ENCODE data around the gene AOAH. TPM values are rescaled to one million over a fixed set of nuclear protein-coding genes. Genes with fewer than 3 reads are reported as not detected.
"Not testable (repeated sequence)": the region's sequence is repeated elsewhere in the genome, so short reads cannot be mapped to it uniquely, and the experiment has no call there.

AOAH gene
- total RNA-seq, 1 experiment from 2014 or later = not detected

- CTCF ChIA-PET = no interaction called here
- no peaks in the 10 kb centered on the region for H3K9me3 ChIP-seq (ENCODE audit: low read depth, low read length, poor library complexity, severe bottlenecking)
- intact Hi-C loops (cut with micrococcal nuclease; ENCODE audit: unreplicated experiment) = no loop called here
These were observed 16.4 kb downstream of the AOAH start for GRCh38 chr7:36707898-36708297.

GRCh38 chr7:36707465-36707864 lies 16.8 kb downstream of the AOAH start:
- DNase-seq (ENCODE audit: low spot score) = no peak
- intact Hi-C loops (cut with micrococcal nuclease; ENCODE audit: unreplicated experiment) = no loop called here
- POLR2A ChIA-PET (ENCODE audit: low non-redundant PET) = no interaction called here

More at GRCh38 chr7:36707898-36708297, 16.4 kb downstream of the AOAH start:
- BruUV-seq (replicated peaks) = no TSS peak
- H3K27me3 ChIP-seq (replicated peaks; ENCODE audit: insufficient read depth, low read depth, low read length, poor library complexity) = peaks cover 14% of the 10 kb centered on the region
- no peaks in the 10 kb centered on the region for H3K4me1 ChIP-seq (ENCODE audit: insufficient read depth, low read length, poor library complexity, severe bottlenecking)
- H3K4me3 ChIP-seq (ENCODE audit: low read depth, low read length, poor library complexity, severe bottlenecking) = no peak overlapping the region
- POLR2A ChIA-PET (ENCODE audit: low non-redundant PET) = no interaction called here
- H3K36me3 ChIP-seq (ENCODE audit: insufficient read depth, low read length, poor library complexity, severe bottlenecking) = no peaks in the 10 kb centered on the region
- DNase-seq (ENCODE audit: low spot score) = no peak
- TF ChIP-seq EZH2 (IDR thresholded peaks at IDR 0.05; ENCODE audit: borderline replicate concordance, low read depth, low read length, poor library complexity, severe bottlenecking) = no peak
- TF ChIP-seq, protein P1, sequence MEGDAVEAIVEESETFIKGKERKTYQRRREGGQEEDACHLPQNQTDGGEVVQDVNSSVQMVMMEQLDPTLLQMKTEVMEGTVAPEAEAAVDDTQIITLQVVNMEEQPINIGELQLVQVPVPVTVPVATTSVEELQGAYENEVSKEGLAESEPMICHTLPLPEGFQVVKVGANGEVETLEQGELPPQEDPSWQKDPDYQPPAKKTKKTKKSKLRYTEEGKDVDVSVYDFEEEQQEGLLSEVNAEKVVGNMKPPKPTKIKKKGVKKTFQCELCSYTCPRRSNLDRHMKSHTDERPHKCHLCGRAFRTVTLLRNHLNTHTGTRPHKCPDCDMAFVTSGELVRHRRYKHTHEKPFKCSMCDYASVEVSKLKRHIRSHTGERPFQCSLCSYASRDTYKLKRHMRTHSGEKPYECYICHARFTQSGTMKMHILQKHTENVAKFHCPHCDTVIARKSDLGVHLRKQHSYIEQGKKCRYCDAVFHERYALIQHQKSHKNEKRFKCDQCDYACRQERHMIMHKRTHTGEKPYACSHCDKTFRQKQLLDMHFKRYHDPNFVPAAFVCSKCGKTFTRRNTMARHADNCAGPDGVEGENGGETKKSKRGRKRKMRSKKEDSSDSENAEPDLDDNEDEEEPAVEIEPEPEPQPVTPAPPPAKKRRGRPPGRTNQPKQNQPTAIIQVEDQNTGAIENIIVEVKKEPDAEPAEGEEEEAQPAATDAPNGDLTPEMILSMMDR (conservative IDR thresholded peaks at IDR 0.05; ENCODE audit: low read depth, low read length) = no peak
- no peak overlapping the region for H3K27ac ChIP-seq (ENCODE audit: low read depth, low read length, poor library complexity, severe bottlenecking)

DNA sequence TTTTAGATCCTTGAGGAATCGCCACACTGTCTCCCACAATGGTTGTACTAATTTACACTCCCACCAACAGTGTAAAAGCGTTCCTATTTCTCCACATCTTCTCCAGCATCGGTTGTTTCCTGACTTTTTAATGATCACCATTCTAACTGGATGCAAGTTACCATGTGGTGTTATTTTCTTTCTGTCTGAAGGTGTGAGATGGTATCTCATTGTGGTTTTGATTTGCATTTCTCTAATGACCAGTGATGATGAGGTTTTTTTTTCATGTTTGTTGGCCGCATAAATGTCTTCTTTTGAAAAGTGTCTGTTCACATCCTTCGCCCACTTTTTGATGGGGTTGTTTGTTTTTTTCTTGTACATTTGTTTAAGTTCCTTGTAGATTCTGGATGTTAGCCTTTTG lies 20.4 kb downstream of the AOAH start:
- BruUV-seq (replicated peaks); POLR2A ChIA-PET (ENCODE audit: low non-redundant PET); intact Hi-C loops (cut with micrococcal nuclease; ENCODE audit: unreplicated experiment): not testable (repeated sequence)

More at GRCh38 chr7:36707465-36707864, 16.8 kb downstream of the AOAH start:
- Histone ChIP-seq H3K4me1 (ENCODE audit: insufficient read depth, low read length, poor library complexity, severe bottlenecking) (no peaks in the 10 kb centered on the region), H3K27ac (ENCODE audit: low read depth, low read length, poor library complexity, severe bottlenecking) (no peak overlapping the region), H3K4me3 (ENCODE audit: low read depth, low read length, poor library complexity, severe bottlenecking) (no peak overlapping the region), H3K9me3 (ENCODE audit: low read depth, low read length, poor library complexity, severe bottlenecking) (no peaks in the 10 kb centered on the region), H3K27me3 (replicated peaks; ENCODE audit: insufficient read depth, low read depth, low read length, poor library complexity) (peaks cover 14% of the 10 kb centered on the region), H3K36me3 (ENCODE audit: insufficient read depth, low read length, poor library complexity, severe bottlenecking) (no peaks in the 10 kb centered on the region)
- CTCF ChIA-PET = no interaction called here
- no TSS peak for BruUV-seq (replicated peaks)
- TF ChIP-seq, protein P1 (conservative IDR thresholded peaks at IDR 0.05; ENCODE audit: low read depth, low read length) = no peak
- TF ChIP-seq EZH2 (IDR thresholded peaks at IDR 0.05; ENCODE audit: borderline replicate concordance, low read depth, low read length, poor library complexity, severe bottlenecking) = no peak

DNA sequence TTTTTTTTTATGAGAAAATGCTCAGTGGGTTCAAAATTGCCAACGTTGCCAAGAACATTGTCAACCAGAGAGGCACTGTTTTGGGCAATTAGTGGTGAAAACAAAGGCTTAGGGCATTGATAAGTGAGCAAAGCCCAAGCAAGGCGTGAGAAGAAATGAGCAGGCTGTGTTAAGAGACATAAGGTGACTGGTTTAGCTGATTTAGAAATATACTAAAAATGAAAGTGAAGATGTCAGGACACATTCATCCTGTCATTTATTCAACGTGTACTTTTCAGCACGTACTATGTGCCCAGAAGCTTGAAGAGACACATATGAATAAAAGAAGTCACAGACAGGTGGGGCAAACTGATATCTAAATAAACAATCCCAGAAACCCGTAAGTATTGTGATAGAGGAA lies 31.8 kb downstream of the AOAH start:
- no peak overlapping the region for H3K27ac ChIP-seq (ENCODE audit: low read depth, low read length, poor library complexity, severe bottlenecking)
- H3K36me3 ChIP-seq (ENCODE audit: insufficient read depth, low read length, poor library complexity, severe bottlenecking) = no peaks in the 10 kb centered on the region
- no peaks in the 10 kb centered on the region for H3K9me3 ChIP-seq (ENCODE audit: low read depth, low read length, poor library complexity, severe bottlenecking)
- no peak for TF ChIP-seq EZH2 (IDR thresholded peaks at IDR 0.05; ENCODE audit: borderline replicate concordance, low read depth, low read length, poor library complexity, severe bottlenecking)
- TF ChIP-seq, protein P1 (conservative IDR thresholded peaks at IDR 0.05; ENCODE audit: low read depth, low read length) = no peak
- no TSS peak for BruUV-seq (replicated peaks)
- H3K4me1 ChIP-seq (ENCODE audit: insufficient read depth, low read length, poor library complexity, severe bottlenecking) = no peaks in the 10 kb centered on the region
- H3K27me3 ChIP-seq (replicated peaks; ENCODE audit: insufficient read depth, low read depth, low read length, poor library complexity) = peaks cover 6% of the 10 kb centered on the region
- ChIA-PET POLR2A (ENCODE audit: low non-redundant PET) (no interaction called here), CTCF (no interaction called here)
- H3K4me3 ChIP-seq (ENCODE audit: low read depth, low read length, poor library complexity, severe bottlenecking) = no peak overlapping the region
- no peak for DNase-seq (ENCODE audit: low spot score)
- intact Hi-C loops (cut with micrococcal nuclease; ENCODE audit: unreplicated experiment) = no loop called here

More for the DNA sequence above, 20.4 kb downstream of the AOAH start:
- CTCF ChIA-PET; H3K4me1 ChIP-seq (ENCODE audit: insufficient read depth, low read length, poor library complexity, severe bottlenecking); H3K27me3 ChIP-seq (replicated peaks; ENCODE audit: insufficient read depth, low read depth, low read length, poor library complexity); H3K27ac ChIP-seq (ENCODE audit: low read depth, low read length, poor library complexity, severe bottlenecking); H3K4me3 ChIP-seq (ENCODE audit: low read depth, low read length, poor library complexity, severe bottlenecking); H3K9me3 ChIP-seq (ENCODE audit: low read depth, low read length, poor library complexity, severe bottlenecking); H3K36me3 ChIP-seq (ENCODE audit: insufficient read depth, low read length, poor library complexity, severe bottlenecking); DNase-seq (ENCODE audit: low spot score): not testable (repeated sequence)
